MM.1S (cell line): ENCODE data around the gene SCGB3A2.

Source experiments
- DNase-seq: peaks from one replicate; pipeline ENCODE4 v3.0.0-alpha.2; 2015
- H2AFZ ChIP-seq: fragments of 300-600 bp; sonication (generic); 2 replicates; pipeline ENCODE4 v1.6.0; 2016; ENCODE audit warnings: antibody characterized with exemption, low read length
- H3F3A ChIP-seq: fragments of 300-600 bp; sonication (generic); 2 replicates; pipeline ENCODE4 v1.6.1; 2016; ENCODE audit warnings: mild to moderate bottlenecking, antibody characterized with exemption, low read length, moderate library complexity, mixed read lengths; ENCODE audit not compliant: insufficient read depth
- H3K27ac ChIP-seq: fragments of 300-600 bp; sonication (generic); 2 replicates; pipeline ENCODE4 v1.5.1; 2016; ENCODE audit warnings: mild to moderate bottlenecking, low read length
- H3K27me3 ChIP-seq: fragments of 300-600 bp; sonication (generic); replicated peaks from 2 replicates; pipeline ENCODE4 v1.6.0; 2016; ENCODE audit warnings: low read length; ENCODE audit not compliant: insufficient read depth
- H3K36me3 ChIP-seq: fragments of 300-600 bp; sonication (generic); replicated peaks from 2 replicates; pipeline ENCODE4 v1.6.1; 2016; ENCODE audit warnings: mild to moderate bottlenecking, low read length, mixed read lengths; ENCODE audit not compliant: insufficient read depth
- H3K4me1 ChIP-seq: fragments of 300-600 bp; sonication (generic); 2 replicates; pipeline ENCODE4 v1.6.1; 2016; ENCODE audit warnings: low read length, mixed read lengths
- H3K4me2 ChIP-seq: fragments of 300-600 bp; sonication (generic); 2 replicates; pipeline ENCODE4 v1.6.0; 2016; ENCODE audit warnings: low read depth, low read length
- H3K4me3 ChIP-seq: fragments of 300-600 bp; sonication (generic); 2 replicates; pipeline ENCODE4 v1.5.1; 2016; ENCODE audit warnings: low read length, mixed read lengths
- H3K79me2 ChIP-seq: fragments of 300-600 bp; sonication (generic); 2 replicates; pipeline ENCODE4 v1.6.1; 2016; ENCODE audit warnings: mixed run types, low read length, mixed read lengths
- H3K9ac ChIP-seq: fragments of 300-600 bp; sonication (generic); 2 replicates; pipeline ENCODE4 v1.6.1; 2016; ENCODE audit warnings: low read length, mixed read lengths
- H3K9me2 ChIP-seq: fragments of 300-600 bp; sonication (generic); replicated peaks from 2 replicates; pipeline ENCODE4 v1.6.1; 2016; ENCODE audit warnings: mild to moderate bottlenecking, low read length, mixed read lengths; ENCODE audit not compliant: insufficient read depth
- H3K9me3 ChIP-seq: fragments of 300-600 bp; sonication (generic); replicated peaks from 2 replicates; pipeline ENCODE4 v1.6.1; 2016; ENCODE audit warnings: mild to moderate bottlenecking, low read length, mixed read lengths; ENCODE audit not compliant: insufficient read depth
- H4K20me1 ChIP-seq: fragments of 300-600 bp; sonication (generic); 2 replicates; pipeline ENCODE4 v1.6.1; 2016; ENCODE audit warnings: mild to moderate bottlenecking, low read length, moderate library complexity, mixed read lengths; ENCODE audit not compliant: insufficient read depth
- EZH2 ChIP-seq: fragments of 300-600 bp; sonication (generic); optimal IDR thresholded peaks from 2 replicates; pipeline ENCODE3; 2017; ENCODE audit warnings: low read depth, mild to moderate bottlenecking, antibody characterized with exemption, low read length, mixed read lengths
- EZH2phosphoT487 ChIP-seq: fragments of 300-600 bp; sonication (generic); IDR thresholded peaks from 2 replicates; pipeline ENCODE4 v1.6.1; 2018; ENCODE audit warnings: antibody characterized with exemption, low read length
- TF ChIP-seq, protein P1 (sequence below): fragments of 300-600 bp; sonication (generic); IDR thresholded peaks from 2 replicates; pipeline ENCODE4 v1.5.1; 2016; ENCODE audit warnings: antibody characterized with exemption, low read length, mixed read lengths

SCGB3A2 gene

DNA sequence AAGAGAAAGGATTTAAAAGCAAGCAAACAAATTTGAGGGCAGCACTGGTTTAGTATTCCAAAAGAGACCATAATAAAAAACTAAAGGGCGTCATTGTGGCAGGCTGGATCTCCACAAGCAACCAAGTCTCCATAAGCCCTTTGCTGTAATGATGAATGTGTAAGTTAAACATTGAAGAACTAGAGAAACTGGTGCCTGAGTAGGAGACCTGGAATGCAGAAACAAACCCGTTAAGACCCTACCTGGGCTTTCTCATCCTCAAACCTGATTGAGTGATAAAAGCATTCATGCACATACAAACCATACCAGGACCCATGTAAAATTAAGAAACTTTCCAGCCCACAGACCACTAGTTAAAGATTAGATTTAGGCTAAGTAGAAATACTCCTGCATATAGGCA is 1.9 kb upstream of the SCGB3A2 start:
- no peaks in the 10 kb centered on the region for H4K20me1 ChIP-seq
- no peaks in the 10 kb centered on the region for H3K36me3 ChIP-seq
- H3K27me3 ChIP-seq, result no peaks in the 10 kb centered on the region
- TF ChIP-seq EZH2phosphoT487 (no peak), EZH2 (no peak)
- TF ChIP-seq, protein P1, sequence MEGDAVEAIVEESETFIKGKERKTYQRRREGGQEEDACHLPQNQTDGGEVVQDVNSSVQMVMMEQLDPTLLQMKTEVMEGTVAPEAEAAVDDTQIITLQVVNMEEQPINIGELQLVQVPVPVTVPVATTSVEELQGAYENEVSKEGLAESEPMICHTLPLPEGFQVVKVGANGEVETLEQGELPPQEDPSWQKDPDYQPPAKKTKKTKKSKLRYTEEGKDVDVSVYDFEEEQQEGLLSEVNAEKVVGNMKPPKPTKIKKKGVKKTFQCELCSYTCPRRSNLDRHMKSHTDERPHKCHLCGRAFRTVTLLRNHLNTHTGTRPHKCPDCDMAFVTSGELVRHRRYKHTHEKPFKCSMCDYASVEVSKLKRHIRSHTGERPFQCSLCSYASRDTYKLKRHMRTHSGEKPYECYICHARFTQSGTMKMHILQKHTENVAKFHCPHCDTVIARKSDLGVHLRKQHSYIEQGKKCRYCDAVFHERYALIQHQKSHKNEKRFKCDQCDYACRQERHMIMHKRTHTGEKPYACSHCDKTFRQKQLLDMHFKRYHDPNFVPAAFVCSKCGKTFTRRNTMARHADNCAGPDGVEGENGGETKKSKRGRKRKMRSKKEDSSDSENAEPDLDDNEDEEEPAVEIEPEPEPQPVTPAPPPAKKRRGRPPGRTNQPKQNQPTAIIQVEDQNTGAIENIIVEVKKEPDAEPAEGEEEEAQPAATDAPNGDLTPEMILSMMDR, result no peak
- H3K4me1 ChIP-seq, result no peaks in the 10 kb centered on the region
- no peak overlapping the region for H3K27ac ChIP-seq
- H2AFZ ChIP-seq, result no peak overlapping the region
- no peak overlapping the region for H3K4me3 ChIP-seq
- no peaks in the 10 kb centered on the region for H3F3A ChIP-seq
- no peaks in the 10 kb centered on the region for H3K9me3 ChIP-seq
- H3K4me2 ChIP-seq, result no peak overlapping the region
- no peaks in the 10 kb centered on the region for H3K9me2 ChIP-seq
- no peak for DNase-seq
- no peak overlapping the region for H3K9ac ChIP-seq
- no peaks in the 10 kb centered on the region for H3K79me2 ChIP-seq

GRCh38 chr5:147879784-147880183 is 1.3 kb downstream of the SCGB3A2 start:
- DNase-seq, result no peak
- TF ChIP-seq, protein P1, result no peak
- no peak for TF ChIP-seq EZH2phosphoT487
- no peak for TF ChIP-seq EZH2
- Histone ChIP-seq H3K27me3 (no peaks in the 10 kb centered on the region), H3K4me3 (no peak overlapping the region), H3K79me2 (no peaks in the 10 kb centered on the region), H3K4me1 (no peaks in the 10 kb centered on the region), H3F3A (no peaks in the 10 kb centered on the region), H3K9me2 (no peaks in the 10 kb centered on the region), H3K4me2 (no peak overlapping the region), H3K9ac (no peak overlapping the region), H3K9me3 (no peaks in the 10 kb centered on the region), H3K36me3 (no peaks in the 10 kb centered on the region), H2AFZ (no peak overlapping the region), H4K20me1 (no peaks in the 10 kb centered on the region), H3K27ac (no peak overlapping the region)

- Histone ChIP-seq H3K27ac (no peak overlapping the region), H4K20me1 (no peaks in the 10 kb centered on the region), H3F3A (no peaks in the 10 kb centered on the region), H3K4me3 (no peak overlapping the region), H3K9me3 (no peaks in the 10 kb centered on the region), H3K27me3 (no peaks in the 10 kb centered on the region), H3K9me2 (no peaks in the 10 kb centered on the region), H3K36me3 (no peaks in the 10 kb centered on the region), H3K4me2 (no peak overlapping the region), H3K4me1 (no peaks in the 10 kb centered on the region), H2AFZ (no peak overlapping the region), H3K79me2 (no peaks in the 10 kb centered on the region), H3K9ac (no peak overlapping the region)
- DNase-seq, result no peak
- TF ChIP-seq, protein P1, result no peak
- TF ChIP-seq EZH2phosphoT487 (no peak), EZH2 (no peak)
These were observed 2.0 kb downstream of the SCGB3A2 start for GRCh38 chr5:147880487-147880886.
